Measurements from ENCODE around the gene ZKSCAN3. TPM values are rescaled to one million over a fixed set of nuclear protein-coding genes. Genes with fewer than 3 reads are reported as not detected.

Gene ZKSCAN3
- total RNA-seq, 1 donor: 4.7 TPM

DNA sequence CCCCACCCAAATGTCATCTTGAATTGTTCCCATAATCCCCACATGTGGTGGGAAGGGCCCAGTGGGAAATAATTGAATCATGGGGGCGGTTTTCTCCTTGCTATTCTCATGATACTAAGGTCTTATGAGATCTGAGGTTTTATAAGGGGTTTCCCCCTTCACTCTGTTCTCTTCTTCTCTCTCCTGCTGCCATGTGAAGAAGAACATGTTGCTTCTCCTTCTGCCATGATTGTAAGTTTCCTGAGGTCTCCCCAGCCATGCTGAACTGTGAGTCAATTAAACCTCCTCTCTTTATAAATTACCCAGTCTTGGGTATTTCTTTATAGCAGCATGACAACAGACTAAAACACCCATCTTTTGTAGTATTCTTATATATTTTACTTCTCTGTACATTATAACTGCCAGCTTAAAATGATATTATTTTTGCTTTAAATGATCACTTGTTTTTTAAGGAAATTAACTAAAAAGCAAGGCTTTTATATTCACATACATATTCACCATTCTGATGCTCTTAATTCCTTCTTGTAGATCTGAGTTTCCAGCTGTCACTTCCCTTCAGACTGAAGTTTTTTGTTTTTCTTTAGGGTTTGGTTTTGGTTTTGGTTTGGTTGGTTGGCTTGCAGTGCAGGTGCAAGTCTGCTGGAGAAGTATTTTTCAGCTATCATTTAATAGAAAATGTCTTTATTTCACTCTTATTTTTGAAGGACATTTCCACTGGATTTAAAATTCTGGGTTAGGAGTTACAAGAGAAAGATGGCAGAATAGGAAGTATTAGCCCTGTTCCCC is 9.2 kb upstream of the ZKSCAN3 start:
- no peak for DNase-seq (ENCODE audit: low read depth)
- H3K4me3 ChIP-seq (ENCODE audit: low read depth, low read length): no peak overlapping the region
- TF ChIP-seq, protein P1, sequence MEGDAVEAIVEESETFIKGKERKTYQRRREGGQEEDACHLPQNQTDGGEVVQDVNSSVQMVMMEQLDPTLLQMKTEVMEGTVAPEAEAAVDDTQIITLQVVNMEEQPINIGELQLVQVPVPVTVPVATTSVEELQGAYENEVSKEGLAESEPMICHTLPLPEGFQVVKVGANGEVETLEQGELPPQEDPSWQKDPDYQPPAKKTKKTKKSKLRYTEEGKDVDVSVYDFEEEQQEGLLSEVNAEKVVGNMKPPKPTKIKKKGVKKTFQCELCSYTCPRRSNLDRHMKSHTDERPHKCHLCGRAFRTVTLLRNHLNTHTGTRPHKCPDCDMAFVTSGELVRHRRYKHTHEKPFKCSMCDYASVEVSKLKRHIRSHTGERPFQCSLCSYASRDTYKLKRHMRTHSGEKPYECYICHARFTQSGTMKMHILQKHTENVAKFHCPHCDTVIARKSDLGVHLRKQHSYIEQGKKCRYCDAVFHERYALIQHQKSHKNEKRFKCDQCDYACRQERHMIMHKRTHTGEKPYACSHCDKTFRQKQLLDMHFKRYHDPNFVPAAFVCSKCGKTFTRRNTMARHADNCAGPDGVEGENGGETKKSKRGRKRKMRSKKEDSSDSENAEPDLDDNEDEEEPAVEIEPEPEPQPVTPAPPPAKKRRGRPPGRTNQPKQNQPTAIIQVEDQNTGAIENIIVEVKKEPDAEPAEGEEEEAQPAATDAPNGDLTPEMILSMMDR (IDR thresholded peaks at IDR 0.05; ENCODE audit: insufficient read depth, low read depth, low read length): no peak

DNA sequence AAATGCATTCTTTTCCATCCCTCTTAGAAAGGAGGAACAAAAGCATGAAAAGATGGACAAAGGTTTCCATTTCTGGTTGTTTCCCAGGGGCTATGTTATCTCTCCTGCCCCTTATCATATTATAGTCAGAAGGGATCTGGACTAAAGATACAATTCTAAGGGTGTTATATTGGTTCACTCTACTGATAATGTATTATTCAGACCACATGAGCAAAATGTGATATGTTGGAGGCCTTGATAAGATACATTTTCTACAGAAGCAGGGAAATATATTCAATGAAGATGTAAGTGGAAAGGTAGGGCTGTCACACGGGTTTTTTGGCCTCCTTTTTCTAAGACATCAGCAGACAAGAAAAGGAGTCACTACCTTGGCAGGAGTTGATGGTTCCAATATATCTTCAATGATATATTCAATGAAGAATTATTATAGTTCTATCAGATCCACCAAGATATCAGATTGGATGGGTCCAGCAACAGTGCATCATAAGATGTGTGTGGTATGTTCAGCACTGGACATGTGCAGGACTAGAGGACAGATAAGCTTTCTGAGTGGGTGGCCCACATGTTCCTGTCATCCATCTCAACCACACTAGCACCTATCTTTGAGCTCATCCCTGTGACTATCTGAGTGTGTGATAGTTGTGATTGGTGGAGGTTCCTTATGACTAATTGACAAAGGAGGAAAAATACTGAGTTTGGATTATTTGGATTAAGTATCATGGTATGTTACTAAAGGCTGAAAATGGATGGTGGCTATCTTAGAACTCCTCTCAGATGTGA is 5.7 kb upstream of the ZKSCAN3 start:
- no peak overlapping the region for H3K4me3 ChIP-seq (ENCODE audit: low read depth, low read length)
- TF ChIP-seq, protein P1 (IDR thresholded peaks at IDR 0.05; ENCODE audit: insufficient read depth, low read depth, low read length): no peak
- DNase-seq (ENCODE audit: low read depth): no peak

DNA sequence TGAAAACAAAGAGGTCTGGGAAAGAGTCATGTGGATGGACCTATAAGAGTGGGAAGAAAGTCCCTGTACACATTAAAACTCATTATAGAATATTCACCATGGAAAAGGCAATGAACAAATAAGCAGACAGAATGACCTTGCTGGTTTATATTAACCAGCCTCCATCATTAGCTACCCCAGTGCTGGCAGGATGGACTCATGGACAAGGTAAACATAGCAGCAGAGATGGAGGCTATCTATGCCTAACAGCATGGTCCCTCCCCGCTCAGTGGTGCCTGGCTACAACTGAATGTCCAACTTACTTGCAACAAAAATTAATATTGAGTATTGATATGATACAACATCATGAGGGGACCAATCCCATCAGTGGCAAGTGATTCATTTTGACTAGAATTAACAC is 4.5 kb upstream of the ZKSCAN3 start:
- TF ChIP-seq, protein P1 (IDR thresholded peaks at IDR 0.05; ENCODE audit: insufficient read depth, low read depth, low read length): no peak
- no peak for DNase-seq (ENCODE audit: low read depth)
- H3K4me3 ChIP-seq (ENCODE audit: low read depth, low read length): no peak overlapping the region

DNA sequence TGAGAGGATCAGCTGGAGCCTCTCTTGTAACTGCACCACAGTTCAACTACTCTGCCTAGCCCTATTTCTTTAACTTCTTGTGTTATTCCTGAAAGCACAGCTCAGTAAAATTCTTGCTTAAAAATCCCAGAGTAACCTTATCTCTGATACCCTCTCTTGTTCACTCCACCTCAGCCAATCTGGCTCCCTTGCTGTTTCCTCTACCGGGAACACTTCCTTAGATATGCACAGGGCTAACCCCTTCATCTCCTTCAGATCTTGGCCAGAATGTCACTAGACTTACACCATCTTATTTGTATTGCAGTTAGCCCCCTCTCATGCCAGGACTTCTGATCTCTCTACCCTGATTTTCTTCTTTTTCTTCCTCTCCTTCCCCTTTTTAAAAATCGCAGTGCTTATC is 2.6 kb upstream of the ZKSCAN3 start:
- TF ChIP-seq, protein P1 (IDR thresholded peaks at IDR 0.05; ENCODE audit: insufficient read depth, low read depth, low read length): no peak
- no peak for DNase-seq (ENCODE audit: low read depth)
- H3K4me3 ChIP-seq (ENCODE audit: low read depth, low read length): no peak overlapping the region

DNA sequence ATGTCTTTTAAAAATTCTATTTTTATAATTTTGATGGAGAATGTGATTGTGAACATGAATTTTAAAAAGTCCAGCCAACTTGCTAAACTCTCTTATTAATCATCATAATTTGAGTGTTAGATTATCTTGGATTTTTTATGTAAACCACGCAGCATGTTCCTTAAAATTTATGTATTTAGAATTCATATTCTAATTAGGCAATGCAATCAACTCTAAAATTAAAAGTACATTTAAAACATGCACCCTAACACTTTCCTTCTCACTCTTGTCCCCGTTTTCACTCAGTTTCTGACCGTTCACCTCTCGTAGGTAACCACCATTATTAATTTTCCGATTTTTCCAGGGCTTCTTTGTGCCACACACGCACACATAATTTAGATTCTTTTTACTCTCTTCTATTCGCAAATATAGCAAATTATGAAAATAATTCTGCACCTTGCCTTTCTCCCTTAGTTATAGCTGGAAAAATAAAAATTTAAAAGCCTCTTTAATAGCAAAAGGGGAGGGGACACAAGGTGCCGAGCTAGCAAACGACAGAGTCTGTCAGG is 329 bp upstream of the ZKSCAN3 start:
- DNase-seq (ENCODE audit: low read depth): no peak
- TF ChIP-seq, protein P1 (IDR thresholded peaks at IDR 0.05; ENCODE audit: insufficient read depth, low read depth, low read length): no peak
- H3K4me3 ChIP-seq (ENCODE audit: low read depth, low read length): peak overlapping the region; percentile 90

DNA sequence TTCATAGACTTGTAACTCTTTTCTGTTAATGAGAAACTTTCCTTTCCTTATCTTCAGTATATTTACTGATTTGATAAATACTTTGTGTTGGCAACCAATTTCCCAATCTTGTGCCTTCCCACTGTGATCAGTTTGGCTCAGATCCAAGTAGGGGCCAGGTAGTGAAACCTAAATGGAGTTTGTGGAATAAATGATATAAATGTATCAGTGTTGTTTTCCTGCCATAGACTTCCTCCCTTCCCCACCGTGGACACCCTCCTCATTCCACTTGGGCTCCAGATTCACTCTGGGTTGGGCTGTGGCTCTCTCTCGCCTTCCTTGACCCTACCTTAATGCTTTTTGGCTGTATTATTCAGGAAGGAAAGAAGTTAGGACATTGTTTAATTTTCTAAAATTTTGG is 1.3 kb downstream of the ZKSCAN3 start:
- H3K4me3 ChIP-seq (ENCODE audit: low read depth, low read length): no peak overlapping the region
- TF ChIP-seq, protein P1 (IDR thresholded peaks at IDR 0.05; ENCODE audit: insufficient read depth, low read depth, low read length): no peak
- no peak for DNase-seq (ENCODE audit: low read depth)
